ENCODE results near the gene LMF1.
A peak's percentile ranks its signal among the peaks of the same experiment; 100 is the strongest.

Gene LMF1

GRCh38 chr16:836221-836620 is 134.6 kb downstream of the LMF1 start:
- peaks cover 16% of the 10 kb centered on the region for H3K27me3 ChIP-seq (ENCODE audit: insufficient read depth, poor library complexity, severe bottlenecking)
- no peak overlapping the region for H3K27ac ChIP-seq (ENCODE audit: poor library complexity, severe bottlenecking)
- DNase-seq (ENCODE audit: low spot score) (no peak), ATAC-seq (ENCODE audit: low read depth) (no peak)
- H3K9me3 ChIP-seq (ENCODE audit: severe bottlenecking) = peaks cover 5% of the 10 kb centered on the region
- no peak for TF ChIP-seq CTCF (IDR thresholded peaks at IDR 0.05; ENCODE audit: poor library complexity, severe bottlenecking)
- H3K4me1 ChIP-seq (ENCODE audit: insufficient read depth, poor library complexity, severe bottlenecking) = no peaks in the 10 kb centered on the region
- H3K4me3 ChIP-seq (ENCODE audit: severe bottlenecking) = no peak overlapping the region
- H3K36me3 ChIP-seq (ENCODE audit: low read depth) = no peaks in the 10 kb centered on the region

GRCh38 chr16:835373-835772 is 135.4 kb downstream of the LMF1 start:
- Histone ChIP-seq H3K27ac (ENCODE audit: poor library complexity, severe bottlenecking) (no peak overlapping the region), H3K4me3 (ENCODE audit: severe bottlenecking) (no peak overlapping the region), H3K9me3 (ENCODE audit: severe bottlenecking) (peaks cover 5% of the 10 kb centered on the region), H3K27me3 (ENCODE audit: insufficient read depth, poor library complexity, severe bottlenecking) (peaks cover 16% of the 10 kb centered on the region), H3K36me3 (ENCODE audit: low read depth) (no peaks in the 10 kb centered on the region), H3K4me1 (ENCODE audit: insufficient read depth, poor library complexity, severe bottlenecking) (no peaks in the 10 kb centered on the region)
- ATAC-seq (ENCODE audit: low read depth) (no peak), DNase-seq (ENCODE audit: low spot score) (peak; percentile 57)
- no peak for TF ChIP-seq CTCF (IDR thresholded peaks at IDR 0.05; ENCODE audit: poor library complexity, severe bottlenecking)

GRCh38 chr16:833411-833810 is 137.4 kb downstream of the LMF1 start:
- H3K36me3 ChIP-seq (ENCODE audit: low read depth) = no peaks in the 10 kb centered on the region

GRCh38 chr16:832652-833336 is 138.0 kb downstream of the LMF1 start:
- H3K9me3 ChIP-seq (ENCODE audit: severe bottlenecking) = peaks cover 5% of the 10 kb centered on the region
- no peak overlapping the region for H3K4me3 ChIP-seq (ENCODE audit: severe bottlenecking)
- ATAC-seq (ENCODE audit: low read depth) (no peak), DNase-seq (ENCODE audit: low spot score) (no peak)
- no peak overlapping the region for H3K27ac ChIP-seq (ENCODE audit: poor library complexity, severe bottlenecking)
- H3K4me1 ChIP-seq (ENCODE audit: insufficient read depth, poor library complexity, severe bottlenecking) = no peaks in the 10 kb centered on the region
- H3K27me3 ChIP-seq (ENCODE audit: insufficient read depth, poor library complexity, severe bottlenecking) = peaks cover 16% of the 10 kb centered on the region
- H3K36me3 ChIP-seq (ENCODE audit: low read depth) = no peaks in the 10 kb centered on the region
- TF ChIP-seq CTCF (IDR thresholded peaks at IDR 0.05; ENCODE audit: poor library complexity, severe bottlenecking) = no peak

More at GRCh38 chr16:833411-833810, 137.4 kb downstream of the LMF1 start:
- H3K27me3 ChIP-seq (ENCODE audit: insufficient read depth, poor library complexity, severe bottlenecking) = peaks cover 16% of the 10 kb centered on the region
- H3K4me1 ChIP-seq (ENCODE audit: insufficient read depth, poor library complexity, severe bottlenecking) = no peaks in the 10 kb centered on the region
- no peak overlapping the region for H3K27ac ChIP-seq (ENCODE audit: poor library complexity, severe bottlenecking)
- TF ChIP-seq CTCF (IDR thresholded peaks at IDR 0.05; ENCODE audit: poor library complexity, severe bottlenecking) = no peak
- H3K4me3 ChIP-seq (ENCODE audit: severe bottlenecking) = no peak overlapping the region
- DNase-seq (ENCODE audit: low spot score) = no peak
- no peak for ATAC-seq (ENCODE audit: low read depth)
- peaks cover 5% of the 10 kb centered on the region for H3K9me3 ChIP-seq (ENCODE audit: severe bottlenecking)

All from RWPE2 (cell line).